HepG2 (cell line): Measurements from ENCODE around the gene CHD2. TPM values are rescaled to one million over a fixed set of nuclear protein-coding genes. Genes with fewer than 3 reads are reported as not detected.

ENCODE experiments used
- ATAC-seq: fragments of 200-7000 bp; cut with Tn5 transposase; 3 replicates; pipeline ENCODE4 v1.9.1; 2020; ENCODE audit warnings: mild to moderate bottlenecking, moderate library complexity
- BruUV-seq: library from RNA; stranded (reverse); fragments of 400-500 nt; replicated peaks from 2 replicates; lab custom pipeline; 2021; lab: Mats Ljungman, UMichigan
- CTCF ChIA-PET: fragments of 300-600 bp; formaldehyde crosslinking; extraction: SDS; loops from one replicate; lab custom pipeline; 2021; ENCODE audit warnings: low total read pairs, inconsistent platforms, low intra/inter-chr PET ratio; lab: Yijun Ruan, JAX
- POLR2A ChIA-PET: fragments of 350-600 bp; sonication (Branson Sonifier 250); formaldehyde crosslinking; loops from one replicate; lab custom pipeline; 2020; ENCODE audit warnings: antibody characterized with exemption, inconsistent platforms; lab: Yijun Ruan, JAX
- DNase-seq: peaks from one replicate; pipeline ENCODE4 v3.0.0-alpha.2; 2015; ENCODE audit warnings: low spot score
- FAIRE-seq: peaks from 3 replicates; lab custom pipeline; 2011; peaks lifted over from hg19 to GRCh38; lab: Jason Lieb, UNC
- H2AFZ ChIP-seq: one replicate; pipeline ENCODE4 v1.6.1; 2011; ENCODE audit warnings: low read length, inconsistent platforms
- H3K27ac ChIP-seq: fragments of 300-600 bp; 3 replicates; pipeline ENCODE4 v1.8.0; 2011; ENCODE audit warnings: mixed run types, mild to moderate bottlenecking, mixed read lengths, low read length, inconsistent platforms; ENCODE audit not compliant: insufficient read depth; ENCODE audit errors: extremely low read length
- H3K27me3 ChIP-seq, 2 experiments: fragments of 200-600 bp in 1 of 2; 2 replicates in 1 of 2; 3 replicates in 1 of 2; pipeline versions ENCODE4 v1.6.0 to v1.8.0; 2011; ENCODE audit warnings: low read length in 2 of 2, mild to moderate bottlenecking in 2 of 2, moderate library complexity in 2 of 2, inconsistent platforms in 1 of 2; ENCODE audit not compliant: insufficient read depth in 2 of 2, control insufficient read depth in 1 of 2
- H3K36me3 ChIP-seq, 2 experiments: fragments of 200-600 bp in 1 of 2; replicated peaks in 1 of 2; 2 replicates in 1 of 2; 3 replicates in 1 of 2; pipeline versions ENCODE4 v1.5.1 to v1.8.0; 2011; ENCODE audit warnings: low read length in 2 of 2, inconsistent platforms in 1 of 2; ENCODE audit not compliant: insufficient read depth in 2 of 2, control insufficient read depth in 1 of 2
- H3K4me1 ChIP-seq: 2 replicates; pipeline ENCODE4 v1.5.1; 2012; ENCODE audit warnings: low read length, inconsistent platforms; ENCODE audit not compliant: insufficient read depth
- H3K4me2 ChIP-seq: 2 replicates; pipeline ENCODE4 v1.6.0; 2011; ENCODE audit warnings: low read depth, low read length, inconsistent platforms
- H3K4me3 ChIP-seq, 3 experiments: fragments of 200-600 bp in 1 of 3; sonication (generic), shearing (Covaris generic) in 1 of 3; replicated peaks in 1 of 3; 2 replicates each; pipeline ENCODE4 v1.5.1; 2011 to 2016; ENCODE audit warnings: low read length in 3 of 3, inconsistent platforms in 2 of 3, low read depth in 2 of 3, mild to moderate bottlenecking in 2 of 3, control low read depth in 1 of 3, mixed read lengths in 1 of 3; ENCODE audit not compliant: insufficient read depth in 1 of 3
- H3K79me2 ChIP-seq: one replicate; pipeline ENCODE4 v1.6.1; 2011; ENCODE audit warnings: low read length, inconsistent platforms; ENCODE audit not compliant: insufficient read depth
- H3K9ac ChIP-seq: 2 replicates; pipeline ENCODE4 v1.6.0; 2011; ENCODE audit warnings: mild to moderate bottlenecking, low read depth, low read length, inconsistent platforms; ENCODE audit not compliant: insufficient read depth
- H3K9me3 ChIP-seq: 2 replicates; pipeline ENCODE4 v1.5.1; 2012; ENCODE audit warnings: mild to moderate bottlenecking, low read length
- H4K20me1 ChIP-seq: 2 replicates; pipeline ENCODE4 v1.6.0; 2011; ENCODE audit warnings: inconsistent platforms, mild to moderate bottlenecking, low read length, moderate library complexity; ENCODE audit not compliant: insufficient read depth
- ASH2L ChIP-seq: fragments of 300-600, 200-600 bp; sonication (generic); IDR thresholded peaks from 2 replicates; pipeline ENCODE4 v1.7.0; 2017; ENCODE audit warnings: low read depth, mild to moderate bottlenecking, moderate library complexity, mixed read lengths, low read length; ENCODE audit not compliant: insufficient read length
- BCL6 ChIP-seq: IDR thresholded peaks from 2 replicates; pipeline ENCODE4 v1.6.1; 2016; ENCODE audit warnings: missing genetic modification reagents, missing compliant biosample characterization
- IKZF1 ChIP-seq: fragments of 450-650 bp; IDR thresholded peaks from 2 replicates; pipeline ENCODE4 v1.7.1; 2016
- IKZF4 ChIP-seq: sonication (generic); formaldehyde crosslinking; IDR thresholded peaks from 2 replicates; pipeline ENCODE4 v1.5.1; 2020; ENCODE audit warnings: borderline replicate concordance, mild to moderate bottlenecking, low read depth, missing genetic modification reagents; ENCODE audit errors: not compliant biosample characterization
- KDM6A ChIP-seq: IDR thresholded peaks from 2 replicates; pipeline ENCODE4 v1.6.1; 2016; ENCODE audit warnings: low read depth
- KLF12 ChIP-seq: sonication (generic); formaldehyde crosslinking; IDR thresholded peaks from 2 replicates; pipeline ENCODE4 v1.4.0; 2020; ENCODE audit warnings: missing genetic modification reagents, borderline replicate concordance
- MIER3 ChIP-seq: IDR thresholded peaks from 2 replicates; pipeline ENCODE4 v1.6.1; 2016; ENCODE audit warnings: missing compliant biosample characterization, borderline replicate concordance
- ONECUT2 ChIP-seq: sonication (generic); formaldehyde crosslinking; IDR thresholded peaks from 2 replicates; pipeline ENCODE4 v1.4.0; 2020; ENCODE audit warnings: missing genetic modification reagents
- PHF8 ChIP-seq: sonication (generic); formaldehyde crosslinking; IDR thresholded peaks from 2 replicates; pipeline ENCODE4 v1.5.0; 2020; ENCODE audit warnings: missing genetic modification reagents
- TAF1 ChIP-seq: sonication (generic); formaldehyde crosslinking; IDR thresholded peaks from 2 replicates; pipeline ENCODE4 v1.4.0; 2020; ENCODE audit warnings: missing genetic modification reagents
- ZFAT ChIP-seq: sonication (generic); formaldehyde crosslinking; conservative IDR thresholded peaks from 2 replicates; pipeline ENCODE4 v1.8.1; 2023; ENCODE audit warnings: missing genetic modification reagents, inconsistent platforms
- ZNF232 ChIP-seq: sonication (generic); formaldehyde crosslinking; IDR thresholded peaks from 2 replicates; pipeline ENCODE4 v1.4.0; 2020; ENCODE audit warnings: missing genetic modification reagents, borderline replicate concordance
- ZNF484 ChIP-seq: sonication (generic); formaldehyde crosslinking; IDR thresholded peaks from 2 replicates; pipeline ENCODE4 v1.5.1; 2020; ENCODE audit warnings: mild to moderate bottlenecking, low read depth, missing genetic modification reagents, borderline replicate concordance
- ZNF563 ChIP-seq: sonication (generic); formaldehyde crosslinking; IDR thresholded peaks from 2 replicates; pipeline ENCODE4 v1.8.0; 2022; ENCODE audit warnings: mild to moderate bottlenecking, moderate library complexity, missing genetic modification reagents
- ZNF564 ChIP-seq: sonication (generic); formaldehyde crosslinking; IDR thresholded peaks from 2 replicates; pipeline ENCODE4 v1.8.1; 2023; ENCODE audit warnings: mild to moderate bottlenecking, missing genetic modification reagents
- WGBS: methylation state at CpG from one replicate; pipeline ENCODE4 v1.1.6; 2017; ENCODE audit warnings: low lambda C conversion rate; 5-methylcytosine and 5-hydroxymethylcytosine counted together
- in situ Hi-C: cut with HindIII; loops from 2 replicates; pipeline ENCODE4 v1.10.0; 2017; ENCODE audit warnings: low pct_unique_long_range_greater_than_20kb; ENCODE audit not compliant: extremely low pct_ligation_motif_present
- intact Hi-C: fragments of 100-400 bp; cut with micrococcal nuclease; formaldehyde crosslinking; loops from one replicate; pipeline ENCODE4 v1.10.0; 2022; ENCODE audit not compliant: unreplicated experiment
- polyA plus RNA-seq, 8 experiments: library from polyadenylated mRNA; depleted of rRNA in 3 of 8; stranded (reverse) in 7 of 8; unstranded in 1 of 8; fragments of >200 nt; fragmentation: Illumina TruSeq in 4 of 8; extraction: Trizol in 4 of 8; gene quantifications; 2 replicates each; pipeline versions ENCODE4 v1.2.1 to v1.2.3, GENCODE V29; 2011 to 2016; ENCODE audit warnings: low read depth in 4 of 8, missing spikeins in 1 of 8, mixed read lengths in 1 of 8; ENCODE audit not compliant: insufficient read depth in 1 of 8
- total RNA-seq, 5 experiments: library from RNA; depleted of rRNA; stranded (reverse); fragments of >200 nt; fragmentation: Illumina TruSeq; extraction: Trizol; gene quantifications; 2 replicates each; pipeline ENCODE4 v1.2.3, GENCODE V29; 2016; ENCODE audit warnings: low read depth in 1 of 5
- TF ChIP-seq, protein P1 (sequence below): sonication (generic); formaldehyde crosslinking; IDR thresholded peaks from 2 replicates; pipeline ENCODE4 v1.5.0; 2020; ENCODE audit warnings: missing genetic modification reagents

Gene CHD2
- total and polyA plus RNA-seq, 2 of the 13 experiments (the other 11 are each of a cell fraction or from before 2014, with no cell fraction given) = 54.0 to 54.1 TPM

DNA sequence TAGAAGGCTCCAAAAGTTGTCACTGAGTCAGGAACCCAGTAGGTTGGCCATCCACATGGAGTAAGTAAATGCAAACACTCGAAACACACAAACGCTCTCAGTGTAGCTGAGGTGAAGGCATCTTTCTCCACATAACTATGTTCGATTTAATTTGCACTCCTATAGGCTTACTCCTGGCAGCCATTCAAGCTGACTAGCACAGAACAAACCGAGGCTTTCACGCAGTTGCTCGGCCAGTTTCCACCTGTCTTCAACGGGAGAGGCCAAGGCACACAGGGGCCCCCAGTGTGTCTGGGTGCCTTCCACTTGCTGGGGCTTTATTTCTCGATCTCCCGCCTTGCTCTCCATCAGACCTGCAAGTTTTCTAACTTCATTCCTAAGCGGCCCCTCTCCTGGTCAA lies 170.0 kb downstream of the CHD2 start:
- Histone ChIP-seq H3K27ac (no peak overlapping the region), H2AFZ (no peak overlapping the region), H4K20me1 (no peaks in the 10 kb centered on the region), H3K36me3 (no peaks in the 10 kb centered on the region), H3K4me2 (no peak overlapping the region), H3K9me3 (no peaks in the 10 kb centered on the region), H3K4me3 (no peak overlapping the region), H3K9ac (no peak overlapping the region), H3K4me1 (no peaks in the 10 kb centered on the region), H3K27me3 (peaks cover 13 to 86% of the 10 kb centered on the region in 2 experiments), H3K79me2 (no peaks in the 10 kb centered on the region)
- ChIA-PET CTCF (no interaction called here), POLR2A (no interaction called here)
- WGBS = 34% methylated on average over 5 of the region's 10 CpGs
- FAIRE-seq = no peak
- DNase-seq = no peak
- no peak for TF ChIP-seq MIER3 (CRISPR knock-in tag)
- no peak for TF ChIP-seq ONECUT2 (CRISPR knock-in tag)
- no peak for TF ChIP-seq IKZF1
- no peak for TF ChIP-seq KLF12 (CRISPR knock-in tag)
- no peak for TF ChIP-seq BCL6 (CRISPR knock-in tag)
- no peak for TF ChIP-seq ZNF484 (CRISPR knock-in tag)
- no peak for TF ChIP-seq ZFAT (CRISPR knock-in tag)
- no peak for TF ChIP-seq IKZF4
- no peak for TF ChIP-seq ASH2L
- no peak for TF ChIP-seq PHF8
- TF ChIP-seq, protein P1, sequence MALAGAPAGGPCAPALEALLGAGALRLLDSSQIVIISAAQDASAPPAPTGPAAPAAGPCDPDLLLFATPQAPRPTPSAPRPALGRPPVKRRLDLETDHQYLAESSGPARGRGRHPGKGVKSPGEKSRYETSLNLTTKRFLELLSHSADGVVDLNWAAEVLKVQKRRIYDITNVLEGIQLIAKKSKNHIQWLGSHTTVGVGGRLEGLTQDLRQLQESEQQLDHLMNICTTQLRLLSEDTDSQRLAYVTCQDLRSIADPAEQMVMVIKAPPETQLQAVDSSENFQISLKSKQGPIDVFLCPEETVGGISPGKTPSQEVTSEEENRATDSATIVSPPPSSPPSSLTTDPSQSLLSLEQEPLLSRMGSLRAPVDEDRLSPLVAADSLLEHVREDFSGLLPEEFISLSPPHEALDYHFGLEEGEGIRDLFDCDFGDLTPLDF (CRISPR knock-in tag) = no peak
- no peak for TF ChIP-seq TAF1 (CRISPR knock-in tag)
- TF ChIP-seq ZNF564 (CRISPR knock-in tag) = no peak
- TF ChIP-seq KDM6A (CRISPR knock-in tag) = no peak
- no peak for TF ChIP-seq ZNF232 (CRISPR knock-in tag)
- no peak for TF ChIP-seq ZNF563 (CRISPR knock-in tag)
- in situ Hi-C loops = no loop called here
- intact Hi-C loops = no loop called here
- no peak for ATAC-seq
- no TSS peak for BruUV-seq
